Peyer's patch (tissue), 4 donors: Measurements from ENCODE around the gene AXIN1.

Experiments
- CTCF ChIP-seq, 6 experiments: fragments of 450-650 bp in 4 of 6; fragments of 200-600 bp in 2 of 6; sonication (generic) in 1 of 6; IDR thresholded peaks; one replicate each; pipeline ENCODE4 v1.5.1; 2017 to 2019; ENCODE audit warnings: antibody characterized with exemption in 6 of 6, mild to moderate bottlenecking in 3 of 6, moderate library complexity in 1 of 6
- POLR2A ChIP-seq, 2 donors: fragments of 450-650 bp; IDR thresholded peaks; one replicate each; pipeline ENCODE4 v1.5.1; 2017; ENCODE audit warnings: antibody characterized with exemption in 2 of 2, mild to moderate bottlenecking in 2 of 2, moderate library complexity in 2 of 2

- no peak for TF ChIP-seq CTCF (IDR thresholded peaks at IDR 0.05)
- no peak for TF ChIP-seq POLR2A (IDR thresholded peaks at IDR 0.05)
Measured at GRCh38 chr16:260326-260725, 92.2 kb downstream of the AXIN1 start.
